Measurements from ENCODE around the gene HELZ. TPM values are rescaled to one million over a fixed set of nuclear protein-coding genes. Genes with fewer than 3 reads are reported as not detected.

HELZ gene
- total and polyA plus RNA-seq, 4 donors: 5.5 to 175 (median 27.8) TPM

GRCh38 chr17:67033613-67034012 lies 211.4 kb downstream of the HELZ start:
- ATAC-seq (ENCODE audit: insufficient read depth, low FRiP score): no peak
- H3K36me3 ChIP-seq (ENCODE audit: control insufficient read depth in 4 of 4, insufficient read depth in 4 of 4, low read length in 4 of 4): no peaks in the 10 kb centered on the region
- H3K27me3 ChIP-seq (ENCODE audit: control insufficient read depth in 3 of 3, insufficient read depth in 3 of 3, low read length in 2 of 3): no peaks in the 10 kb centered on the region
- TF ChIP-seq, protein P1, sequence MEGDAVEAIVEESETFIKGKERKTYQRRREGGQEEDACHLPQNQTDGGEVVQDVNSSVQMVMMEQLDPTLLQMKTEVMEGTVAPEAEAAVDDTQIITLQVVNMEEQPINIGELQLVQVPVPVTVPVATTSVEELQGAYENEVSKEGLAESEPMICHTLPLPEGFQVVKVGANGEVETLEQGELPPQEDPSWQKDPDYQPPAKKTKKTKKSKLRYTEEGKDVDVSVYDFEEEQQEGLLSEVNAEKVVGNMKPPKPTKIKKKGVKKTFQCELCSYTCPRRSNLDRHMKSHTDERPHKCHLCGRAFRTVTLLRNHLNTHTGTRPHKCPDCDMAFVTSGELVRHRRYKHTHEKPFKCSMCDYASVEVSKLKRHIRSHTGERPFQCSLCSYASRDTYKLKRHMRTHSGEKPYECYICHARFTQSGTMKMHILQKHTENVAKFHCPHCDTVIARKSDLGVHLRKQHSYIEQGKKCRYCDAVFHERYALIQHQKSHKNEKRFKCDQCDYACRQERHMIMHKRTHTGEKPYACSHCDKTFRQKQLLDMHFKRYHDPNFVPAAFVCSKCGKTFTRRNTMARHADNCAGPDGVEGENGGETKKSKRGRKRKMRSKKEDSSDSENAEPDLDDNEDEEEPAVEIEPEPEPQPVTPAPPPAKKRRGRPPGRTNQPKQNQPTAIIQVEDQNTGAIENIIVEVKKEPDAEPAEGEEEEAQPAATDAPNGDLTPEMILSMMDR (IDR thresholded peaks at IDR 0.05; ENCODE audit: control extremely low read depth, extremely low read depth): no peak
- no peak for DNase-seq
- no peaks in the 10 kb centered on the region for H3K4me1 ChIP-seq (ENCODE audit: control insufficient read depth in 5 of 5, insufficient read depth in 5 of 5, low read length in 5 of 5)
- 94% methylated on average over 9 of the region's 9 CpGs for WGBS, 2 donors
- no peak overlapping the region for H3K4me3 ChIP-seq
- H3K9ac ChIP-seq (ENCODE audit: insufficient read depth in 1 of 2, low read length in 2 of 2): no peak overlapping the region
- H3K9me3 ChIP-seq (ENCODE audit: control insufficient read depth in 4 of 4, insufficient read depth in 3 of 4, low read length in 3 of 4): peaks cover 0 to 2% (median 0%) of the 10 kb centered on the region in 4 donors
- H3K27ac ChIP-seq (ENCODE audit: low read depth in 1 of 2, low read length in 1 of 2): no peak overlapping the region

DNA sequence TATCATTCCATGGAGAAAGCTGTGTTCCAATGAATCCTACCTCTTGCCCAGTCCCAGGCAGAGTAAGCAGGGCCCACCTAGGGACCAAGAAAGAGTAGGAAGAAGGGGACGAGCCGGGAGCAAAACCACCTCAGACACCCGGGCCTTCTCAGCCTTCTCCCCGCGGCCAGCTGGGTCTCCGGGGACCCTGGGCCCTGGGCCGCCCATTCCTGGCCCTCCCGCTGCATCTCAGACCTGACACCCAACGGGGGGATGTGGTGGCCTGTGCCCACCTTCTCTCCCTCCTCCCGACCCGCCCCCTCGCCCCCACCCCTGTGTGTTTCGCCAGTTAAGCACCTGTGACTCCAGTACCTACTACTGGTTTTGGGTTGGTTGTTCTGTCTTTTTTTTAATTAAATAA lies 212.0 kb downstream of the HELZ start:
- no peak overlapping the region for H3K4me3 ChIP-seq
- TF ChIP-seq, protein P1 (IDR thresholded peaks at IDR 0.05; ENCODE audit: control extremely low read depth, extremely low read depth): no peak
- no peak overlapping the region for H3K27ac ChIP-seq (ENCODE audit: low read depth in 1 of 2, low read length in 1 of 2)
- no peaks in the 10 kb centered on the region for H3K36me3 ChIP-seq (ENCODE audit: control insufficient read depth in 4 of 4, insufficient read depth in 4 of 4, low read length in 4 of 4)
- H3K9ac ChIP-seq (ENCODE audit: insufficient read depth in 1 of 2, low read length in 2 of 2): no peak overlapping the region
- ATAC-seq (ENCODE audit: insufficient read depth, low FRiP score) (no peak), DNase-seq (no peak)
- no peaks in the 10 kb centered on the region for H3K27me3 ChIP-seq (ENCODE audit: control insufficient read depth in 3 of 3, insufficient read depth in 3 of 3, low read length in 2 of 3)
- peaks cover 0 to 2% (median 0%) of the 10 kb centered on the region in 4 donors for H3K9me3 ChIP-seq (ENCODE audit: control insufficient read depth in 4 of 4, insufficient read depth in 3 of 4, low read length in 3 of 4)
- H3K4me1 ChIP-seq (ENCODE audit: control insufficient read depth in 5 of 5, insufficient read depth in 5 of 5, low read length in 5 of 5): no peaks in the 10 kb centered on the region
- WGBS, 2 donors: 95 to 98% methylated on average over 13 of the region's 13 CpGs

DNA sequence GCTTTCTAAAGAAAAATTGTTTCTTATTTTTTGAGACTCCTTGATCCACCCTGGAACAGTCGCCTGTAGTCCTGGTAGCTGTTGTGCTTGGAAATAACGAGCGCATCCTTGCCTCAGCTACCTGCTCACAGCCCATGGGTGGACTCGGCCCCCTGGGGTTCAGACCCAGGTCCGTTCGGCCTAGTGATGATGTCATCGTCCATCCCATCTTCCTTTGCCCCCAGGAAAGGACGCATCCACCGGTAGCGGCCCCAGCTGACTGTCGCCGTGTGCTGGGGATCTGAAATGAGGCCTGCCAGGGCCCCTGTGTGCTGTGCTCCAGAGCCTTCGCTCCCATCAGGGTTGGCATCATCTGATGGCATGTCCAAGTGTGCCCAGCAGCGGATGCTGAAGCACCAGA lies 212.6 kb downstream of the HELZ start:
- H3K4me1 ChIP-seq (ENCODE audit: control insufficient read depth in 5 of 5, insufficient read depth in 5 of 5, low read length in 5 of 5): no peaks in the 10 kb centered on the region
- no peak for DNase-seq

More for the DNA sequence above, 212.6 kb downstream of the HELZ start:
- no peak overlapping the region for H3K4me3 ChIP-seq
- H3K9me3 ChIP-seq (ENCODE audit: control insufficient read depth in 4 of 4, insufficient read depth in 3 of 4, low read length in 3 of 4): peaks cover 0 to 2% (median 0%) of the 10 kb centered on the region in 4 donors
- no peaks in the 10 kb centered on the region for H3K27me3 ChIP-seq (ENCODE audit: control insufficient read depth in 3 of 3, insufficient read depth in 3 of 3, low read length in 2 of 3)
- no peaks in the 10 kb centered on the region for H3K36me3 ChIP-seq (ENCODE audit: control insufficient read depth in 4 of 4, insufficient read depth in 4 of 4, low read length in 4 of 4)
- WGBS, 2 donors: 94 to 96% methylated on average over 14 of the region's 14 CpGs
- no peak overlapping the region for H3K9ac ChIP-seq (ENCODE audit: insufficient read depth in 1 of 2, low read length in 2 of 2)
- TF ChIP-seq, protein P1 (IDR thresholded peaks at IDR 0.05; ENCODE audit: control extremely low read depth, extremely low read depth): no peak
- no peak for ATAC-seq (ENCODE audit: insufficient read depth, low FRiP score)
- H3K27ac ChIP-seq (ENCODE audit: low read depth in 1 of 2, low read length in 1 of 2): no peak overlapping the region

Data from lung (tissue), 12 donors.